ENCODE results near the gene IFIT1.
"Not testable (repeated sequence)": the region's sequence is repeated elsewhere in the genome, so short reads cannot be mapped to it uniquely, and the experiment has no call there.

The IFIT1 gene

DNA sequence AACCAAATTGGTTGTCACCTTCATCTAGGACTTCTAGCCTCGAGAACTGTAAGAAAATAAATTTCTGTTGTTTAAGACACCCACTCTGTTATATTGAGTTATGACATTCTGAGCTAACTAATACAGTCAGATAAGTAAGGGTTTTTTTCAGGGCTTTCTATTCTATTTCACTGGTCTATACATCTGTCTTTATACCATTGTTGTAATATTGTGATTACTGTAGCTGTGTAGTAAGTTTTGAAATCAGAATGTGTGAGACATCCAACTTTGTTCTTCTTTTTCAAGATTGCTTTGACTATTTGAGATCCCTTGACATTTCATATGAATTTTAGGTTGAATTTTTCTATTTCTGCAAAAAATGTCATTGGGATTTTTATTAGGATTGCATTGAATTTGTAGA, 7.5 kb downstream of the IFIT1 start:
- DNase-seq (ENCODE audit: low read depth in 2 of 2): no peak

DNA sequence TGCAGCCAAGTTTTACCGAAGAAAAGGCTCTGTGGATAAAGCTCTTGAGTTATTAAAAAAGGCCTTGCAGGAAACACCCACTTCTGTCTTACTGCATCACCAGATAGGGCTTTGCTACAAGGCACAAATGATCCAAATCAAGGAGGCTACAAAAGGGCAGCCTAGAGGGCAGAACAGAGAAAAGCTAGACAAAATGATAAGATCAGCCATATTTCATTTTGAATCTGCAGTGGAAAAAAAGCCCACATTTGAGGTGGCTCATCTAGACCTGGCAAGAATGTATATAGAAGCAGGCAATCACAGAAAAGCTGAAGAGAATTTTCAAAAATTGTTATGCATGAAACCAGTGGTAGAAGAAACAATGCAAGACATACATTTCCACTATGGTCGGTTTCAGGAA, 10.6 kb downstream of the IFIT1 start:
- DNase-seq (ENCODE audit: low read depth in 2 of 2): no peak

DNA sequence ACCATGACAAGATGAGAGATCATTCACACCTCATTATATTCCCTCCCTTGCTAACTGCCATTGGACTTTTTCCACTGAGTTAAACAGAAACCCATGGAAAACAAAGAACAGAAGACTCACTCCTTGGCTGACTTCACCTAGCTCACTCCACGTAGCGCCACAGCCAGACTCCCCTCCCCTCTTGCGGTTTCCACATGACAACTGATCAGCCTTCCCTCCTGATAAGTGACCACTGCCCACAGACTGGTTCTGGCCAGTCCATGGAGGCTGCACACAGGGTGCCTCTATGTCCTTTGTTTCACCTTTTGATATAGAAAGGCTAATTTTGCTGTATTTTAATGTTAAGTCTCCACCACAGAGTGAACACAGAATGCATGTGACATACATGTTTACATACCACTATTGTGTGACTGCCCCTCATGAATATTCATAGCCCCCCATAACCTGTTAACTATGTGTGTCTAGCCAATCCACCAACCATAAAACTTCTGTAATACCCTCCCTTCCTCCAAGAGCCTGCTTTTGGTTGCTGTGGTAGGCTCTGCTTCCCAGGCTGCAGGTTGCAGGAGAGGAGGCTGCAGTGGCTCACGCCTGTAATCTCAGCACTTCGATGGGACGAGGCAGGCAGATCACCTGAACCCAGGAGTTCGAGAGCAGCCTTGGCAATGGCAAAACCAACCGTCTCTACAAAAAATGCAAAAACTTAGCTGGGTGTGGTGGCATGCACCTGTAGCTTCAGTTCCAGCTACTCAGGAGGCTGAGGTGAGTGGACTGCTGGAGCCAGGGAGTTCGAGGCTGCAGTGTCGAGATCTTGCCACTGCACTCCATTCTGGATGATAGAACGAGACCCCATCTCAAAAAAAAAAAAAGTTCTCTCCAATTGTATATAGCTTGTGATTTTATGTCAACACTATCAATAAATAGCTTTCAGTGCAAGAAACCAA, 12.0 kb downstream of the IFIT1 start:
- no peak for DNase-seq (ENCODE audit: low read depth in 2 of 2)

DNA sequence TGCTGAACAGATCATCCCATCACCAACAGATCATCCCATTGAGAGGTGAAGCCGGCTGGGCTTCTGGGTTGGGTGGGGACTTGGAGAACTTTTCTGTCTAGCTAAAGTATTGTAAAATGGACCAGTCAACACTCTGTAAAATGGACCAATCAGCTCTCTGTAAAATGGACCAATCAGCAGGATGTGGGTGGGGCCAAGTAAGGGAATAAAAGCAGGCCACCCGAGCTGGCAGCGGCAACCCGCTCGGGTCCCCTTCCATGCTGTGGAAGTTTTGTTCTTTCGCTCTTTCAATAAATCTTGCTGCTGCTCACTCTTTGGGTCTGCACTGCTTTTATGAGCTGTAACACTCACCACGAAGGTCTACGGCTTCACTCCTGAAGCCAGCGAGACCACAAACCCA, 13.8 kb downstream of the IFIT1 start:
- DNase-seq (ENCODE audit: low read depth in 2 of 2): not testable (repeated sequence)

DNA sequence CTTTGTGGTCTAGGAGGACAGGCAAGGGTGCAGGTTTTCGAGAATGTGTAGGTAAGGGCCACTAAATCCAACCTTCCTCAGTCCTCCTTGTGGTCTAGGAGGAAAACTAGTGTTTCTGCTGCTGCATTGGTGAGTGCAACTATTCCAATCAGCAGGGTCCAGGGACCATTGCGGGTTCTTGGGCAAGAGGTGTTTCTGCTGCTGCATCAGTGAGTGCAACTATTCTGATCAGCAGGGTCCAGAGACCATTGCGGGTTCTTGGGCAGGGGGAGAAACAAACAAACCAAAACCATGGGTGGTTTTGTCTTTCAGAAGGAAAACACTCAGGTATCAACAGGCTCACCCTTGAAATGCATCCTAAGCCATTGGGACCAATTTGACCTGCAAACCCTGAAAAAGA, 15.4 kb downstream of the IFIT1 start:
- DNase-seq (ENCODE audit: low read depth in 2 of 2): not testable (repeated sequence)

DNA sequence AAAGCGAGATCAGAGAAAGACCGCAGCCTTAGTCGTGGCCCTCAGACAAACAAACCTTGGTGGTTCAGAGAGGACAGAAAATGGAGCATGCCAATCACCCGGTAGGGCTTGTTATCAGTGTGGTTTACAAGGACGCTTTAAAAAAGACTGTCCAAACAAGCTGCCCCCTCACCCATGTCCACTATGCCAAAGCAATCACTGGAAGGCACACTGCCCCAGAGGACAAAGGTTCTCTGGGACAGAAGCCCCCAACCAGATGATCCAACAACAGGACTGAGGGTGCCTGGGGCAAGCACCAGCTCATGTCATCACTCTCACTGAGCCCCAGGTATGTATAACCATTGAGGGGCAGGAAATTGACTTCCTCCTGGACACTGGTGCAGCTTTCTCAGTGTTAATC, 16.9 kb downstream of the IFIT1 start:
- not testable (repeated sequence) for DNase-seq (ENCODE audit: low read depth in 2 of 2)

DNA sequence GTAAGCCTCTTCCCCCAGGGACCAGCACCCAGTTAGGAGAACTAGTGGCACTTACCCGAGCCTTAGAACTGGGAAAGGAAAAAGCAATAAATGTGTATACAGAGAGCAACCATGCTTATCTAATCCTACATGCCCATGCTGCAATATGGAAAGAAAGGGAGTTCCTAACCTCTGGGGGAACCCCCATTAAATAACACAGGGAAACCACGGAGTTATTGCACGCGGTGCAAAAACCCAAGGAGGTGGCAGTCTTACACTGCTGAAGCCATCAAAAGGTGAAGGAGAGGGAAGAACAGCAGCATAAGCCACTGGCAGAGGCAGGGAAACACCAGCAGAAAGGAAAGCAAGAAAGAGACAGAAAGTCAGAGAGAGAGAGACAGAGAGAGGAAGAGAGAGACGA, 18.1 kb downstream of the IFIT1 start:
- DNase-seq (ENCODE audit: low read depth in 2 of 2): not testable (repeated sequence)

DNA sequence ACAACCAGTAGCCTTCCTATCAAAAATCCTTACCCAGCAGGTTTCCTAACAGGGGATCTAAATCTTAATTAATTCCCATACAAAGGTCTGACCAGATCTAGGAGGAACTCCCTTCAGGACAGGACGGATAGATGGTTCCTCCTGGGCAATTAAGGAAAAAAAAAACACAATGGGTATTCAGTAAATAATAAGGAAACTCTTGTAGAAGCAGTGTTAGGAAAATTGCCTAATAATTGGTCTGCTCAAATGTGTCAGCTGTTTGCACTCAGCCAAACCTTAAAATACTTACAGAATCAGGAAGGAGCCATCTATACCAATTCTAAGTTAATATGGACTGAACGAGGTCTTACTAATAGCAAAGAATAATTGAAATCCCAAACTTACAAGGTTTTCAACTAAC, 18.7 kb downstream of the IFIT1 start:
- not testable (repeated sequence) for DNase-seq (ENCODE audit: low read depth in 2 of 2)

DNA sequence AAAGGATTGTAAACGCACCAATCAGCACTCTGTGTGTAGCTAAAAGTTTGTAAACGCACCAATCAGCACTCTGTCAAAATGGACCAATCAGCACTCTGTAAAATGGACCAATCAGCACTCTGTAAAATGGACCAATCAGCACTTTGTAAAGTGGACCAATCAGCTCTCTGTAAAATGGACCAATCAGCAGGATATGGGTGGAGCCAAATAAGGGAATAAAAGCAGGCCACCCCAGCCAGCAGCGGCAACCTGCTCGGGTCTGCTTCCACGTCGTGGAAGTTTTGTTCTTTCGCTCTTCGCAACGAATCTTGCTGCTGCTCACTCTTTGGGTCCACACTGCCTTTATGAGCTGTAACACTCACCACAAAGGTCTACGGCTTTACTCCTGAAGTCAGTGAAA, 19.9 kb downstream of the IFIT1 start:
- not testable (repeated sequence) for DNase-seq (ENCODE audit: low read depth in 2 of 2)

DNA sequence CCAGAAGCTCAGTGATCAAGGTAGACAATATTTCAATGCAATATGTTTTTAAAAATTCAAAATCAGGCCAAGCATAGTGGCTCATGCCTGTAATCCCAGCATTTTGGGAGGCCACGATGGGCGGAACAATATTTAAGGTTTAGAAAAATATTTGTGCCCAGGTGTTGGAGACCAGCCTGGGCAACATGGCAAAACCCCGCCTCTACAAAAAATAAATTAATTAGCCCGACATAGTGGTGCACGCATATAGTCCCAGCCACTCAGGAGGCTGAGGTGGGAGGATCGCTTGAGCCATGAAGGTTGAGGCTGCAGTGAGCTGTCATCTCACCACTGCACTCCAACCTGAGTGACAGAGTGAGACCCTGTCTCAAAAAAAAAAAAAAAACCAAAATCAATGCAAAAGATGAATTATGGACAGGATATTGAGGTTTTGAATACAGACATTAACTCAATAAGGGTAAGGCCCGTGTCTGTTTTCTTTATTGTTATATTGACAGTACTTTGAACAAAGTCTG, 21.0 kb downstream of the IFIT1 start:
- DNase-seq (ENCODE audit: low read depth in 2 of 2): no peak

DNA sequence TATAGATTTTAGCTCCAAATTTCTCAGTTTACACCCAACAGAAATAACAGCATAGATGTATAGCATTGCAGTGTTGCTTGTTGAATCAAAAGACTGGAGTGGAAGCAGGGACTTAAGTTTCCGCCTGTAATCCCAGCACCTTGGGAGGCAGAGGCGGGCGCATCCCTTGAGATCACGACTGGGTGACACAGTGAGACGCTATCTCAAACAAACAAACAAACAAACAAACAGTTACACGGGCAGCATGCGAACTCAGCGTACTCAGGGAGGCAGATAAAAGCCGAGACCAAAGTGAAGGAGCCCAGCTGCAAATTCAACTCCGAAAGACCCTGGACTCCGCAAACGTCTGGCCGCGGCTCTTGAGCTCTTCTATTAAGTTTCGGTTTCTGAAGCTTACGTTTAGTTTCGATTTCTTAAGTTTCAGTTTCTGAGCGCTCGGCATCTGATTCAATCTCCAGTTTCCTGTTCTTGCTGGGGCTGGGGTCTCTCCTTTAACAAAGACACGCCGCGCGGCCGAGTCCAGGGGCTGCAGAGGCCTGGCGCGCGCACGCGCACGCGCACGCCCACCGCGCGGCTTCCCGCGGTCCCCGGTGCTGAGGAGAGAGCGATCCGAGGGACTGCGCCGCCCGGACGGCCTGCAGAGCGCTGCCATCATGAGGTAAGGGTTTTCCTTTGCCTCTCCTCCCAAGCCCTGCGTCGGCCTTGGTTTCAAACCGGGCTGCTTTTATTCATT, 21.9 kb downstream of the IFIT1 start, which contains the start of gene IFIT5:
Gene IFIT5, plus strand, starts transcription at position 423 of the 733 bp plus-strand sequence. Its CDS starts 231 bp downstream, at position 654.
- DNase-seq (ENCODE audit: low read depth in 2 of 2): peak in 1 of 2 donors; percentile 21

DNA sequence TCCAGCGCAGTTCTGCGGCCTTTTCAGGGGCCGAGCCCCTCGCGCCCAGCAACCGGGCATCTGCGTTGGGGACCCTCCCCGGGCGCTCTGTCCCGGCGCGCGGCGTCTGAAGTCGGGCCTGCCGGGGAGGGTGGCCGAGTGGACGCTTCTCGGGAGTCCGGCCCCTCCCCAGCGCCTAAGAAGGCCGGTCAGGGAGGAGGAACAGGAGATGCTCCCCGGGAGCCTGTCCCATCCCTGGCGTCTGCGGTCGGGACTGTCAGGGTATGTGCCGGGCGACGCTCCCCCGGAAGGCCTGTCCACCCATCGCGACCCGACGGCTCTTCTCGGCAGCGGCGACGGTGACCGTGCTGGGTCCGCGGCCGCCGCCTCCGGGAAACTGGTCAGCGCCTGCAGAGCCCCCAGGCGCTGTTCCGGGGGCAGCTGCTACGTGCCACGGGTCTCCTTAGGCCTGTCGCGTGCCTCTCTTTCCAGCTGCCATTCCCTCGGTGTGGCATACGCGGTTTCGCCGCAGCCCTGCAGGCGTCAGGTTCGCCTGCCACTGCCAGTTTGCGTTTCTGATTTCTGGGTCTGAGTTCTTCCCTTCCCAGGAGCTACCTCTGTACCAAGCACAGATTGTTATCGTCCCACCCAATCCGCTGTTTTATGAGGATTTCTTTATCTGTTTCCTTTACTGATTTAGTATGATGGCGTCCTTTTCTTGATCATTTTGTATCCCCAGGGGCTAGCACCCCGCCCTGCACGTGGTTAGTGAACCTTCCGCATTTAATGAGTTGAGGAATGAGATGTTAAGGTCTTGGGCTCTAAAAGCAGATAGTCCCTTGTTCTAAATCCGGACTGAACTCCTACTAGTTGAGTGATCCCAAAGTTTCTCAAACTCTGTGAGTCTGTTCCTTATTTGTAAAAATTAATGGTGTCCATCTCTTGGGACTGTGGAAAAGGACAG, 22.7 kb downstream of the IFIT1 start:
- DNase-seq (ENCODE audit: low read depth in 2 of 2): peak in 1 of 2 donors; percentile 9

DNA sequence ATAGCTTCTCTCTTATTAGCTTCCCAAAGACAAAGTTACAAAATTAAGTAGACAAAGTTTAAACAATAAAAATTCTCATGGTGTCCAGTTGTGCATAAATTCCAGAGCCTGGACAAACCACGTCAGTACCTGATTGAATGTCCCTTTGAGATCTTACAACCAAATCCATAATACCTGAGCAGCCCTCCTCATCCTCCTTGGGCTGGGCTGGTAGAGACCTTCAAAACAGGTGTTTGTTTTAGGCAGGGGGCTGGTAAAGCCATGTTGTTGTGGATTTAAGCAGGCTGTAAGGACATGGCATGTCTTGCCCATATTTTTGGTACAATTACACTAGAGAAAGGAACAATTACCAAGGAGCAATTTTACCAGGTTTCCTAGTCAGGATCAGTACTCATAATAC, 24.0 kb downstream of the IFIT1 start:
- DNase-seq (ENCODE audit: low read depth in 2 of 2): no peak

DNA sequence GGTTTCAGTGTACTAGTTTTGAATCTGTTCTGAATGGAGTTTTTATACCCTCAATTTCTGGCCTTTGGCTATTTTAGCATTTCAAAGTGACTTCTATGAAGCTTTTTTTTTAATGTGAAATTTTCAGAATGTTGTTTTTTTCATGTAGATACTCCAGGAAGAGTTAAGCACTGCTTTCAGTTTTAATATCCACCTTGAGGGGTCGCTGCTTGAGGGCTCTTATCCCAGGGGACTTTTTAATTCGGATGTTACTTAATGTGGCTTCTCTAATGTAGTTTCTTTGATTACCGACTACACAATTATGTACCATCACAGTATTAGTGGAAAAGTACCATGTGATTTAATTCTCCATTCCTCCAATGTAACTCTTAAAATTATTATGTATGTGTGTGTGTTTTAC, 27.1 kb downstream of the IFIT1 start:
- DNase-seq (ENCODE audit: low read depth in 2 of 2): no peak

DNA sequence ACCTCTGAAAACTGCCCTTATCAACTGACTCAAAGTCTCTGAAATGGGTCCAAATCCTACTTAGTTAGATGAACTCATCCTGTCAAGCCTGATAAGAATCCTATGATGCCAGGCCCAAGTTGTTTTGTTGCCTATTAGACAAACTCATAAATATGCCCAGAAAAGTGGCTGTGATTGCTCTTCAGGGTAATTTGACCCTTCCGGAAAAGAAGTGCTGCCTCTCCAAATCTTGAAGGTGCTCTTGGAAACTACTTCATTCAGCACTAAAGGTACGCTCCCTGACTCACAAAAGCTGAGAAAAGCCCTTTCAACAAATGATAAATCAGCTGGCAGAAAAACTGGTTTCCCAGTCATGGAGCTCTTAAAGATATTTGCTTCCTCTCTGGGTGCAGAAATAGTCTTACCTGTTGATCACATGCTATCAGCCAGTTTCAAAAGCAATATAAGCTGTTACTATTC, 28.6 kb downstream of the IFIT1 start:
- no peak for DNase-seq (ENCODE audit: low read depth in 2 of 2)

DNA sequence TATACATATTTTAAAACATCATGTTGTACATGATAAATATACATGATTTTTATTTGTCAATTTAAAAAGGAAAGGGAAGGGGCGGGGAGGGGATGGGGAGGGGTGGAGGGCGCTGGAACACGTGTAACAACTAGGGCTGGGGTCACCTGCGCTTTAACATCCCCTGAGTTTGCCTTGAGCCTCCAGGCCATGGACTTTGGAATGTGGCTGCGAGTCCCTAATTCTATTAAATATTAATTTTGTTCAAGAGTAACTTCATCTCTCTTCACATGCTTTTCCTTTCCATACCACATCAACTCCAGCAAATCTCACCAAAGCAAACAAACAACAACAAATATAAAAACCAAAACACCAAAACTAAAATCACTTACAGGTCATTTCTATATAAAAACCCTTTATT, 32.6 kb downstream of the IFIT1 start:
- no peak for DNase-seq (ENCODE audit: low read depth in 2 of 2)

DNA sequence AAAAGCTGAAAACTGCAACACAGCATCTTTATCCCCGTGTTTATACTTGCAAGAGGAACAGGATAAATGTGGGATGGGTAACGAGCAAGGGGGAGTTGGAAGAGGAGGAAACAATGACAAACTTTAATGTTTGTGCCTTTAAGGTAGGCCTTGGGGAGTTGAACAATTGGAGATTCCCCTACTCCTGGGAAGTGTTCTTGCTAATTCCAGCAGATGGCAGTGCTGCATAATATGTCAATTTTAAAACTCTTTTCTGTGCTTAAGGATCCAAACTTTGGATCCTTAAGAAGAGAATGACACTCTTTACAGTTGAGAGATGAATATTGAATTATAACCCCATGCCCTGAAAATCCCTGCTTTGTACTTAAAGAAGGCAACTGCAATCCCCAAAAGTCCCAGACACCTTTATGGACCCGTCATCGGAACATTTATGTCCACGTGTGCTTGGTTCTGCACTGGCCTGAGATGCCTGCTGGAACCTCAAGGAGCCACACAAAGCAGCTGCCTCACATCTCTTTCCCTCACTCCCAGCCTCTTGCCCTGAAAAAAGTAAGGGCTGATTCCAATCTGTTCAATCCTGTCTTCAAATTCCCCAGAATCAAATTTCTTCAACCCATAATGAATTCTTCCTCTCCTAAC, 33.9 kb downstream of the IFIT1 start:
- DNase-seq (ENCODE audit: low read depth in 2 of 2): no peak

DNA sequence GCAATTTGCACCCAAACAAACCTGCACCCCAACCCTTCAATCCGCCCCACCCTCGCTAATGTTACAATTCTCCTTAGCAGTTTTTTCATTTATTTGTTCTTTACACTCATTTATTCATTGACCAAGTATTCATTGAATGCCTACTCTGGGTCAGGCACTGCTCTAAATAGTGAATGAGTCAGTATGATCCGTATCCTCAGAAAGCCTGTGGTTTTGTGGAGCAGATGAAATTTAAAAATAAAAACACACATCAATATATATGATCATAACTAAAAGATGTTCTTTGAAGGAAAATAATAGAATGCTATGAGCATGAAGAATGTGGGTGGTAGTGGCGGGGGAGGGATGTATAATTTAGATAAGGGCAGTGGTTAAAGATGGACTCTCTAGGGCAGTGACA, 35.2 kb downstream of the IFIT1 start:
- DNase-seq (ENCODE audit: low read depth in 2 of 2): no peak

DNA sequence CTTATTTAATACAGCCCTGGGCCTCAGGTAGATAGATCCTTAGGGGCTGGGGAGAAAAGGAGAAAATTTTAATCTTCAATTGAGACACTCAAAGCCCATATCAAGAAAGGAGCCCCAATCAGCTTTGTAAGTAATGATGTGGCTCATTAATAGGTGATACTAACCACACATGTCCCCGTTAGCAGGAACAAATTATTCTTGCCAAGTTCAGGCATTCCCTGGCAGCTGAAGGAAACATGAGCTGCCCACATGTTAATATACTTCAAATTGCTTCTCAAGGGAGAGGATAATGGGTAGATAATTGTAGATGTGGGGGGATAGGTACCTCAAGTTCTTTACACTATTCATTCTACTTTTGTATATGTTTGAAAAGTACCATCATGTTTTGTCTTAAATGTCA, 36.5 kb downstream of the IFIT1 start:
- DNase-seq (ENCODE audit: low read depth in 2 of 2): no peak

DNA sequence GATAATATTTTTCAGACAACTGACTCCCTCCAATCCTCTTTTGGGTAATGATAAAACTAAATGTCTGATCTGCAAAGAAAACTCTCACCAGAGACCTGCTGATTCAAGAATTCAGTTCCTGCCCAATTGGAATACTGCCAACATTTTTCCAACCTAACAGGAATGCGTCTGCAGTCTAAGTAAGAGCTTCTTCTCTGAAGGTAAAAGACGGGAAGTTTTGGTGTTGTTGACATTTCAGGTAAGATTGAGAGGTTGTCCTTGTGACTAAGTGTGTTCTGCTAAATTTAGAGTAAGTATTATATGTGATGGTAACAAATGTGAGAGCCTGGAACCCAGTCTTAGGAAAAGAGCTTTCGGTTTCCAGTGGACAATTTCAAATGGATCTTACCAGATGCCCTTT, 39.6 kb downstream of the IFIT1 start:
- DNase-seq (ENCODE audit: low read depth in 2 of 2): no peak

DNA sequence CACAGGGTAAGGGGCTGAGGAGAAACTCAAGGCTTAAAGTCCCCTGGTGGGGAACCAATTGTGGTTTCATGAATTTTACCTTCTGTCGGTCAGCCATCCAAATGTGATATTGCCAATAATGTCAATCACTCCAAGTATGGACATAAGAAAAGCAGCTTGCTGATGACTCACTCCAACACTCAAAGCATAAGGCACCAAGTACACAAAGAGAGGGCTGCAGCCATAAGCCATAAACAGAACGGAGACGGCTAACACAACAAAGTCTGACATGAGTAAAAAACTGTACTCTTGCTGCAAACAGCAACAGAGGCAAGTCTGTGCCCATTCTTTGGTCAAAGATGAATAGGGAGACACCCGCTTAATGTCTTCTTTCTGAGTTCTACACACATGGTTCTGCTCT, 46.1 kb downstream of the IFIT1 start:
- no peak for DNase-seq (ENCODE audit: low read depth in 2 of 2)
